HG03354 (cell line): ENCODE data around the gene ZFP3.
"Not testable (repeated sequence)": the region's sequence is repeated elsewhere in the genome, so short reads cannot be mapped to it uniquely, and the experiment has no call there.

Experiments
- ATAC-seq: cut with Tn5 transposase; IDR thresholded peaks from one replicate; pipeline ENCODE4 v1.9.1; 2021; ENCODE audit warnings: mild to moderate bottlenecking; ENCODE audit not compliant: unreplicated experiment, poor library complexity, severe bottlenecking

The ZFP3 gene

GRCh38 chr17:5135726-5136579 is 57.7 kb downstream of the ZFP3 start:
- ATAC-seq = no peak

DNA sequence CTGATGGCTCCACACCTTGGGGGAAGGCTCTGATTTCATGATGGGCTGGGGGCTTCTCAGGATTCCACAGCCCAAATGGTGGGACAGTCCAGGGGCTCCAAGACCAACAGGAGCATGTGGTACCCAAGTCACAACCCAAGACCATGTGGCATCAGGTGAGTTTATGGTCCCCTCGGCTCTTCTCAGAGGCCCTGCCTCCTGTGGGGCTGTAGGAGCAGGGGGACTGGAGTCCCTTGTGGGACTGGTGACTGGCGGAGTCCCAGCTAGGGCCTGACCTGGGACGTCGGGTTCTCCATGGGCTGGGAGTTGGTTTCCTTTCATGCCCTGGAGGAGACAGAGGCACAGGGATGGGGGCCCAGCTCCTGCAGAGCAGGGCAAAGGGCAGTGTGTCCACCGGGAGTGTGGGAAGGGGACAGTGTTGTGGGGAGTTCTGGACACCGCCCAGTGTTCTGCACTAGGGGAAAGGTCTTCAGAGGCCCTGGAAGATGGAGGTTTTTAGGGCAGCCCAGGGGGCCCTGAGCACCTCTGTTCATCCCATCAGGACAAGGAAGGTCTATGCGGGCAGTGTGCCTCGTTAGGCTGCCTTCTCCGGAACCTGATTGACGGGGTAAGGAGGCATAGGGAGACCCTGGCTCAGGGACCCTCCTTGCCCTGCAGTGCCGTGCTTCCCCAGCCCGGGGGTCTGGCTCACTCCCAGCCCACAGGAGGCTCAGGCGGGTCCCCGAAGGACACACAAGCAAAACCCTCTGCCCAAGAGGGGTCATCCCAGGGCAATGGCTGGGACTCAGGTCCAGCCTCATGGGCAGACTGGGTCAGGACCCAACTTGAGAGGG is 58.5 kb downstream of the ZFP3 start:
- ATAC-seq = not testable (repeated sequence)

GRCh38 chr17:5137511-5138197 is 59.4 kb downstream of the ZFP3 start:
- not testable (repeated sequence) for ATAC-seq

DNA sequence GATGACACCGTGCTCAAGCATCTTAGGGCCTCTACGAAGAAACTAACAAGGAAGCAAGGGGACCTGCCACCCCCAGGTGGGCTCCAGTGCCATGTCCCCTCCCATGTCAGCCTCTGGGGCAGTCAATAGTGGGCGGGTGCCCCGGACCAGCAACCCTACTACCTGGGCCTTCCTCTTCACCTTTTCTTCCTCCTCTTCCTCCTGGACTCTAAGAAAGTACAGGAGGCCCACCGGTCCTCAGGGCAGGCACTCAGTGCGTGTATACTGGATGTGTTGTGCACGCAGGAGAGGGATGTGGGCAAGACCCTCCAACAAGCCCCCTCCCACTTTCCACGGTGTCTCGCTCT is 59.9 kb downstream of the ZFP3 start:
- not testable (repeated sequence) for ATAC-seq

DNA sequence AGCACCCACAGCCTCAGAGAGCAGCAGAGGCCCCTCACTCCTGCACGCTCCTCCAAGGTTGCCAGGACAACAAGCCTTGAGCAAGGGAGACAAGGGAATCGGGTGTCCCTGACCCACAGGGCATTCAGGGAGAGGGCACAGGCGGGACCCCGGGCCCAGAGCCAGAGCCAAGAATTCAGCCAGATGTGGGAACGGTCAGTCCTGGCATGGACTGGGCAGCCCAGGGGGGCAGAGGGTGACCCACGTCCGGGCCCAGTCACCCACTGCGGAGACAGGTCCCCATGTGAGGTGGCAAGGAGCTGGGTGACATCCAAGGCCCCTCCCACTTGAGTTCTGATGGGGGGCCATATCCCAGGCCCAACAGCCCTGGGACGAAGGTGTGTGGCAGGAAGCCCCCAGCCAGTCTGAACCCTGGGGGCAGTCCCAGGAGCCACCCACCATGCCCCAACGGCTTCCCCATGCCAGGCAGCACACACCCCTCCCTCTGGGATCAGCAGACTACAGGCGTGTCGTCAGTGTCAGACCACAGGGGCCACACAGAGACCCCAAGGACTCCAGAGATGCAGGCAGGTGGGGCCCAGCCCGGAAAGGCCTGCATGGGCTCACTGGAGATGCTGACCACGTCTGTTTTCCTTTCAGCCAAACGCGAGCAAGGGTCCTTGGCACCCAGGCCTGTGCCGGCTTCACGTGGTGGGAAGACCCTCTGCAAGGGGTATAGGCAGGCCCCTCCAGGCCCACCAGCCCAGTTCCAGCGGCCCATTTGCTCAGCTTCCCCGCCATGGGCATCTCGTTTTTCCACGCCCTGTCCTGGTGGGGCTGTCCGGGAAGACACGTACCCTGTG is 60.6 kb downstream of the ZFP3 start:
- ATAC-seq = no peak

DNA sequence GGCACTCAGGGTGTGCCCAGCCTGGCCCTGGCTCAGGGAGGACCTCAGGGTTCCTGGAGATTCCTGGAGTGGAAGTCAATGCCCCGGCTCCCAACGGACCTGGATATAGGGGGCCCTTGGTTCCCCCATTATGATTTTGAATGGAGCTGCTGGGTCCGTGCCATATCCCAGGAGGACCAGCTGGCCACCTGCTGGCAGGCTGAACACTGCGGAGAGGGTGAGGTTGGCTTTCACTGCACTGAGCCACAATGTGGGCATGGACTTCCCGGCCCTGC is 61.1 kb downstream of the ZFP3 start:
- ATAC-seq = no peak

GRCh38 chr17:5142877-5143276 is 64.6 kb downstream of the ZFP3 start:
- not testable (repeated sequence) for ATAC-seq
